GM12864 (cell line): ENCODE measurements around the gene NR2F2.

ENCODE experiments used
- DNase-seq: peaks from one replicate; pipeline ENCODE4 v3.0.0-alpha.2; 2011; ENCODE audit warnings: low read depth
- H3K4me3 ChIP-seq: 2 replicates; pipeline ENCODE4 v1.5.1; 2011; ENCODE audit warnings: mild to moderate bottlenecking, low read depth, low read length, control low read depth
- TF ChIP-seq, protein P1 (sequence below): IDR thresholded peaks from 2 replicates; pipeline ENCODE4 v1.5.1; 2011; ENCODE audit warnings: low read depth, mild to moderate bottlenecking, moderate library complexity, low read length, control low read depth, inconsistent platforms; ENCODE audit errors: missing control alignments

Gene NR2F2

GRCh38 chr15:96323319-96324145 lies 7.0 kb upstream of the NR2F2 start:
- no peak overlapping the region for H3K4me3 ChIP-seq
- no peak for DNase-seq
- TF ChIP-seq, protein P1, sequence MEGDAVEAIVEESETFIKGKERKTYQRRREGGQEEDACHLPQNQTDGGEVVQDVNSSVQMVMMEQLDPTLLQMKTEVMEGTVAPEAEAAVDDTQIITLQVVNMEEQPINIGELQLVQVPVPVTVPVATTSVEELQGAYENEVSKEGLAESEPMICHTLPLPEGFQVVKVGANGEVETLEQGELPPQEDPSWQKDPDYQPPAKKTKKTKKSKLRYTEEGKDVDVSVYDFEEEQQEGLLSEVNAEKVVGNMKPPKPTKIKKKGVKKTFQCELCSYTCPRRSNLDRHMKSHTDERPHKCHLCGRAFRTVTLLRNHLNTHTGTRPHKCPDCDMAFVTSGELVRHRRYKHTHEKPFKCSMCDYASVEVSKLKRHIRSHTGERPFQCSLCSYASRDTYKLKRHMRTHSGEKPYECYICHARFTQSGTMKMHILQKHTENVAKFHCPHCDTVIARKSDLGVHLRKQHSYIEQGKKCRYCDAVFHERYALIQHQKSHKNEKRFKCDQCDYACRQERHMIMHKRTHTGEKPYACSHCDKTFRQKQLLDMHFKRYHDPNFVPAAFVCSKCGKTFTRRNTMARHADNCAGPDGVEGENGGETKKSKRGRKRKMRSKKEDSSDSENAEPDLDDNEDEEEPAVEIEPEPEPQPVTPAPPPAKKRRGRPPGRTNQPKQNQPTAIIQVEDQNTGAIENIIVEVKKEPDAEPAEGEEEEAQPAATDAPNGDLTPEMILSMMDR, result no peak

GRCh38 chr15:96324192-96324895 lies 6.2 kb upstream of the NR2F2 start:
- H3K4me3 ChIP-seq, result no peak overlapping the region

GRCh38 chr15:96324940-96325540 lies 5.5 kb upstream of the NR2F2 start:
- TF ChIP-seq, protein P1, result no peak
- no peak for DNase-seq
- no peak overlapping the region for H3K4me3 ChIP-seq

More at GRCh38 chr15:96324192-96324895, 6.2 kb upstream of the NR2F2 start:
- no peak for DNase-seq
- TF ChIP-seq, protein P1, result no peak

DNA sequence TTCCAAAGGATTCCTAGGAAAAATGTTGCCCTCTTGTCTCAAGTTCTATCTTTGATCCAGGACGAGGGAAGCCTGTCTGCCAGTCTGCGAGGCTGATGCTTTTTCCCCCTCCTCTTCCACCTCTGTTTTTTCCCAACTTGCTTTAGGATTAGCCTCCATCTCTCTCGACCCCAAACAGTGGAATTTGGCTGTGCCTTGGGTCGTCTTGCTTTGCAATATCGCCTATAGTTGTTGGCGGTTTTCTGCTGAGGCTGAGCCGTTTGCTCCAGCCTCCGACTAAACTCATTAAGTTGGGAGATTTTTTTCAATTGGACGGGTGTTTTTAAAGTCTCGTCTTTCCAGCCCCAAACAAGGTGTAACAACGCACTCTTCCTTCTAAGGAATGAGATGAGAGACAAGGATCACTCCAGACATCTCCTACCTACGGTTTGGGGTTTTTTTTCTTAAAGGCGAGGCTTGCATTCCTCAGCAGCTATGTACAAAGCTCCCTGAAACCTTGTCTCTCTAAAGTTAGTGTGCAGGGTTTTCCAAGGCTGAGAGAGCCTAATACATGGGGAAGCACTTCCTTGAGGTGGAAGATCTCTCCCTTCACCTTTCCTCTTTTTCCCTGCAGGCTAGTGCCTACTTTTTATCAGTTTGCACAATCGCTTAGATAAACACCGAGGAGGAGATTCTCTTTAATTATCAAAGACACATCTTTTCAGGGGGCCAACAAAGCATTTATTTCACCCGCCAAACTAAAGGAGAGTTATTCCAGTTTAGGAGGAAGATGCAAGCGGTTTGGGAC lies 4.8 kb upstream of the NR2F2 start:
- H3K4me3 ChIP-seq, result no peak overlapping the region
- TF ChIP-seq, protein P1, result no peak
- DNase-seq, result no peak

GRCh38 chr15:96326328-96327154 lies 4.0 kb upstream of the NR2F2 start:
- no peak overlapping the region for H3K4me3 ChIP-seq
- DNase-seq, result no peak
- TF ChIP-seq, protein P1, result no peak
